ENCODE data around the gene CRIM1. TPM values are rescaled to one million over a fixed set of nuclear protein-coding genes. Genes with fewer than 3 reads are reported as not detected.

Gene CRIM1
- total RNA-seq, 1 experiment from 2014 or later = 24.1 TPM

- TF ChIP-seq STAT6 (CRISPR knock-in tag; conservative IDR thresholded peaks at IDR 0.05; ENCODE audit: low read depth) (no peak), CDX4 (CRISPR knock-in tag; IDR thresholded peaks at IDR 0.05; ENCODE audit: borderline replicate concordance) (no peak), NR2C2 (CRISPR knock-in tag; IDR thresholded peaks at IDR 0.05) (no peak), CTCF (IDR thresholded peaks at IDR 0.05) (no peak), ZMAT4 (CRISPR knock-in tag; IDR thresholded peaks at IDR 0.05) (no peak), ZNF512 (CRISPR knock-in tag; IDR thresholded peaks at IDR 0.05; ENCODE audit: borderline replicate concordance) (no peak), NFATC4 (CRISPR knock-in tag; IDR thresholded peaks at IDR 0.05) (no peak), HMGXB4 (CRISPR knock-in tag; IDR thresholded peaks at IDR 0.05) (peak; percentile 51; the same call in 1 of the 2 replicates), ATF1 (CRISPR knock-in tag; IDR thresholded peaks at IDR 0.05) (no peak), USF2 (CRISPR knock-in tag; IDR thresholded peaks at IDR 0.05) (peak; percentile 16; the same call in 1 of the 2 replicates), ZNF281 (CRISPR knock-in tag; IDR thresholded peaks at IDR 0.05) (no peak), FOXJ3 (CRISPR knock-in tag; IDR thresholded peaks at IDR 0.05; ENCODE audit: borderline replicate concordance) (no peak)
Observed at GRCh38 chr2:36355151-36355889, at the start of gene CRIM1 (continued).
